SU-DHL-6 (cell line): ENCODE measurements around the gene CAMK2D.
"Not testable (repeated sequence)": the region's sequence is repeated elsewhere in the genome, so short reads cannot be mapped to it uniquely, and the experiment has no call there.

Source experiments
- H2AFZ ChIP-seq: fragments of 200-600 bp; sonication (generic); 2 replicates; pipeline ENCODE4 v1.6.1; 2014; ENCODE audit warnings: low read depth, mild to moderate bottlenecking, moderate library complexity, mixed read lengths, antibody characterized with exemption, low read length; ENCODE audit not compliant: severe bottlenecking
- H3F3A ChIP-seq: fragments of 200-600 bp; shearing (Covaris generic); 2 replicates; pipeline ENCODE4 v1.6.0; 2016; ENCODE audit warnings: antibody characterized with exemption, mild to moderate bottlenecking; ENCODE audit not compliant: insufficient read depth
- H3K27ac ChIP-seq: fragments of 200-600 bp; sonication (generic); 2 replicates; pipeline ENCODE4 v1.5.1; 2016; ENCODE audit warnings: low read depth, mild to moderate bottlenecking, low read length, moderate library complexity, mixed read lengths
- H3K27me3 ChIP-seq: fragments of 200-600 bp; sonication (generic), shearing (Covaris generic); 2 replicates; pipeline ENCODE4 v1.6.0; 2014; ENCODE audit warnings: mild to moderate bottlenecking, low read length
- H3K36me3 ChIP-seq: fragments of 200-600 bp; sonication (generic); 2 replicates; pipeline ENCODE4 v1.6.1; 2014; ENCODE audit warnings: mild to moderate bottlenecking, low read length, mixed read lengths
- H3K4me2 ChIP-seq: fragments of 300-600, 200-600 bp; shearing (Covaris generic), sonication (generic); 2 replicates; pipeline ENCODE4 v1.6.0; 2014; ENCODE audit warnings: low read length, low read depth, mild to moderate bottlenecking; ENCODE audit not compliant: poor library complexity, severe bottlenecking
- H3K4me3 ChIP-seq: fragments of 200-600 bp; sonication (generic); 2 replicates; pipeline ENCODE4 v1.5.1; 2014; ENCODE audit warnings: antibody characterized with exemption, low read length, mild to moderate bottlenecking, mixed read lengths; ENCODE audit not compliant: insufficient read depth, poor library complexity, severe bottlenecking
- H3K79me2 ChIP-seq: fragments of 200-600 bp; sonication (generic); 2 replicates; pipeline ENCODE4 v1.6.1; 2014; ENCODE audit warnings: mild to moderate bottlenecking, low read length, moderate library complexity; ENCODE audit not compliant: insufficient read depth
- H3K9ac ChIP-seq: fragments of 200-600 bp; sonication (generic); 2 replicates; pipeline ENCODE4 v1.7.0; 2014; ENCODE audit warnings: mild to moderate bottlenecking, low read length
- H3K9me2 ChIP-seq: fragments of 200-600 bp; sonication (generic); replicated peaks from 2 replicates; pipeline ENCODE4 v1.6.1; 2014; ENCODE audit warnings: low read length; ENCODE audit not compliant: insufficient read depth
- H3K9me3 ChIP-seq: fragments of 200-600 bp; sonication (generic); 2 replicates; pipeline ENCODE4 v1.6.1; 2014; ENCODE audit warnings: low read length, mixed read lengths; ENCODE audit not compliant: insufficient read depth
- H4K20me1 ChIP-seq: fragments of 200-600 bp; sonication (generic); 2 replicates; pipeline ENCODE4 v1.6.1; 2014; ENCODE audit warnings: low read depth, mild to moderate bottlenecking, antibody characterized with exemption, low read length, moderate library complexity, mixed read lengths
- CTCF ChIP-seq: fragments of 200-600 bp; sonication (generic); IDR thresholded peaks from one replicate; pipeline ENCODE4 v1.5.1; 2017; ENCODE audit warnings: antibody characterized with exemption, mild to moderate bottlenecking, low read length, moderate library complexity; ENCODE audit not compliant: insufficient read depth, poor library complexity, severe bottlenecking
- EZH2phosphoT487 ChIP-seq: fragments of 200-600 bp; sonication (generic), shearing (Covaris generic); conservative IDR thresholded peaks from 2 replicates; pipeline ENCODE4 v1.6.1; 2018; ENCODE audit warnings: mild to moderate bottlenecking, antibody characterized with exemption, low read length, moderate library complexity, mixed read lengths

CAMK2D gene

GRCh38 chr4:113689394-113689793 lies 72.1 kb downstream of the CAMK2D start:
- no peak overlapping the region for H3K27ac ChIP-seq
- H4K20me1 ChIP-seq = no peaks in the 10 kb centered on the region
- H3F3A ChIP-seq = no peaks in the 10 kb centered on the region
- no peaks in the 10 kb centered on the region for H3K36me3 ChIP-seq
- H3K27me3 ChIP-seq = no peaks in the 10 kb centered on the region
- H3K9me3 ChIP-seq = no peaks in the 10 kb centered on the region
- H3K9me2 ChIP-seq = no peaks in the 10 kb centered on the region
- H3K4me3 ChIP-seq = no peak overlapping the region
- no peaks in the 10 kb centered on the region; the same call in 1 of the 2 replicates for H3K79me2 ChIP-seq
- H3K9ac ChIP-seq = no peak overlapping the region
- H3K4me2 ChIP-seq = no peak overlapping the region
- no peak for TF ChIP-seq EZH2phosphoT487
- TF ChIP-seq CTCF = no peak
- H2AFZ ChIP-seq = no peak overlapping the region

- H3K9me2 ChIP-seq = no peaks in the 10 kb centered on the region
- H3K79me2 ChIP-seq = no peaks in the 10 kb centered on the region
- no peak overlapping the region for H2AFZ ChIP-seq
- H3K9me3 ChIP-seq = no peaks in the 10 kb centered on the region
- H3K27ac ChIP-seq = no peak overlapping the region
- no peaks in the 10 kb centered on the region for H4K20me1 ChIP-seq
- H3F3A ChIP-seq = no peaks in the 10 kb centered on the region
- H3K9ac ChIP-seq = no peak overlapping the region
- TF ChIP-seq CTCF (no peak), EZH2phosphoT487 (no peak)
- no peaks in the 10 kb centered on the region for H3K36me3 ChIP-seq
- no peak overlapping the region for H3K4me2 ChIP-seq
- H3K27me3 ChIP-seq = no peaks in the 10 kb centered on the region
- H3K4me3 ChIP-seq = no peak overlapping the region
Observed at GRCh38 chr4:113687067-113687718, 74.3 kb downstream of the CAMK2D start.

GRCh38 chr4:113685157-113685556 lies 76.4 kb downstream of the CAMK2D start:
- not testable (repeated sequence) for H3K27me3 ChIP-seq, H3K36me3 ChIP-seq, H3K9ac ChIP-seq, H3K9me2 ChIP-seq, H3K9me3 ChIP-seq, H2AFZ ChIP-seq, H3K79me2 ChIP-seq, H3K4me3 ChIP-seq, H3K27ac ChIP-seq, H3F3A ChIP-seq, H4K20me1 ChIP-seq, H3K4me2 ChIP-seq

- H3K9me2 ChIP-seq = no peaks in the 10 kb centered on the region
- 0 out of 2 replicates have a peak, but pooled peaks cover 2% of the 10 kb centered on the region for H3K36me3 ChIP-seq
- H4K20me1 ChIP-seq = no peaks in the 10 kb centered on the region
- no peaks in the 10 kb centered on the region for H3K79me2 ChIP-seq
- no peaks in the 10 kb centered on the region for H3F3A ChIP-seq
- no peak for TF ChIP-seq EZH2phosphoT487
- TF ChIP-seq CTCF = no peak
- no peak overlapping the region for H3K4me3 ChIP-seq
- H3K9me3 ChIP-seq = no peaks in the 10 kb centered on the region
- no peaks in the 10 kb centered on the region for H3K27me3 ChIP-seq
- peak overlapping the region; percentile 14 for H3K4me2 ChIP-seq
- H2AFZ ChIP-seq = no peak overlapping the region
- 0 out of 2 replicates have a peak overlapping the region, but pooled peaks have one; percentile 15 for H3K27ac ChIP-seq
- no peak overlapping the region for H3K9ac ChIP-seq
Observed at GRCh38 chr4:113684534-113685091, 76.9 kb downstream of the CAMK2D start.
